ENCODE data around the gene SUGCT. TPM values are rescaled to one million over a fixed set of nuclear protein-coding genes. Genes with fewer than 3 reads are reported as not detected.

Gene SUGCT
- total RNA-seq, 3 donors from 2014 or later: 2.3 to 4.5 (median 4.0) TPM

DNA sequence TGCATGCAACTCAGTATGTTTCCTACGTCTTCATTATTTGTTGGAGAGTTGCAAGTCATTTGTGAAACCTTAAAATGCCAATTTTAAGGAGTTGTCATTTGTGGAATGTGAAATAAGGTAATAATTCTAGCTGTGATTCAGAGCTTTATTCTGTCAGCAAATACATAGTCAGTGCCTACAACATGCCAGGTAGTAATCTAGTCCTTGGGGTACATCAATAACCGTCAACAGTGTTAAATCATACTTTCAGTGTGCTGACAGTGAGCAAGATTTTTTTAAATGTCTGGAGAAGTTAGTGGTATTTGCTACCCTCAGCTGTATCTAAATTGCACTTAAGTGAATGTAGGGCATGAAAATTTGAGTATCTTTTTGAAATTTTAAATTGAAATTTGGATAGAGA lies 37.1 kb upstream of the SUGCT start:
- H3K27me3 ChIP-seq: no peaks in the 10 kb centered on the region
- intact Hi-C loops (cut with DNase I; ENCODE audit: low total_unique reads): no loop called here
- no peak for DNase-seq (ENCODE audit: low spot score in 2 of 2)

DNA sequence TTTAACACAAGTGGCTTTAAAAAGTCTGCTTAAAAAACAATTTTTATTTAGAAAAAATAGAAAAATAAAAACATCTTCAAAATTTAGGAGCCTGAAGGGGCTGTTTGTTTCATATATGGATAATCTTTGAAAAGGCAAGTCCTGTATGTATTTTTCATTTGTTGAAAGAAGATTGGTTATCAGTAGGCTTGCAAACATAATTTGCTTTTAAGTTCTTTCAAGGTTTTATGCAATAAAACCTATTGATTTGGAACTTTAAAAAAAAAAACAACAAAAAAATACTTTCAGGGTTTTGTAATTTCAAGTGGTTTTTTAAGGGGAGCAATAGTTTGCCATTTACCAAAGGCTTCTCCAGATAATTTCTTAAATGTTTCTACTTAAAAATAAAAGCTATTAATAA lies 36.0 kb upstream of the SUGCT start:
- no peak for TF ChIP-seq POLR2A (IDR thresholded peaks at IDR 0.05)
- TF ChIP-seq, protein P1, sequence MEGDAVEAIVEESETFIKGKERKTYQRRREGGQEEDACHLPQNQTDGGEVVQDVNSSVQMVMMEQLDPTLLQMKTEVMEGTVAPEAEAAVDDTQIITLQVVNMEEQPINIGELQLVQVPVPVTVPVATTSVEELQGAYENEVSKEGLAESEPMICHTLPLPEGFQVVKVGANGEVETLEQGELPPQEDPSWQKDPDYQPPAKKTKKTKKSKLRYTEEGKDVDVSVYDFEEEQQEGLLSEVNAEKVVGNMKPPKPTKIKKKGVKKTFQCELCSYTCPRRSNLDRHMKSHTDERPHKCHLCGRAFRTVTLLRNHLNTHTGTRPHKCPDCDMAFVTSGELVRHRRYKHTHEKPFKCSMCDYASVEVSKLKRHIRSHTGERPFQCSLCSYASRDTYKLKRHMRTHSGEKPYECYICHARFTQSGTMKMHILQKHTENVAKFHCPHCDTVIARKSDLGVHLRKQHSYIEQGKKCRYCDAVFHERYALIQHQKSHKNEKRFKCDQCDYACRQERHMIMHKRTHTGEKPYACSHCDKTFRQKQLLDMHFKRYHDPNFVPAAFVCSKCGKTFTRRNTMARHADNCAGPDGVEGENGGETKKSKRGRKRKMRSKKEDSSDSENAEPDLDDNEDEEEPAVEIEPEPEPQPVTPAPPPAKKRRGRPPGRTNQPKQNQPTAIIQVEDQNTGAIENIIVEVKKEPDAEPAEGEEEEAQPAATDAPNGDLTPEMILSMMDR (IDR thresholded peaks at IDR 0.05): no peak
- no peak for TF ChIP-seq POLR2AphosphoS5 (IDR thresholded peaks at IDR 0.05)
- no peak overlapping the region for H3K27ac ChIP-seq
- no peaks in the 10 kb centered on the region for H3K9me3 ChIP-seq
- intact Hi-C loops (cut with DNase I; ENCODE audit: low total_unique reads): no loop called here
- peaks cover 9% of the 10 kb centered on the region for H3K36me3 ChIP-seq
- no peak overlapping the region for H3K4me3 ChIP-seq
- no peaks in the 10 kb centered on the region for H3K4me1 ChIP-seq
- no peaks in the 10 kb centered on the region for H3K27me3 ChIP-seq
- DNase-seq (ENCODE audit: low spot score in 2 of 2): no peak

More for the DNA sequence above, 37.1 kb upstream of the SUGCT start:
- no peaks in the 10 kb centered on the region for H3K4me1 ChIP-seq
- no peak overlapping the region for H3K27ac ChIP-seq
- H3K36me3 ChIP-seq: peaks cover 9% of the 10 kb centered on the region
- H3K9me3 ChIP-seq: no peaks in the 10 kb centered on the region
- TF ChIP-seq, protein P1 (IDR thresholded peaks at IDR 0.05): no peak
- TF ChIP-seq POLR2AphosphoS5 (IDR thresholded peaks at IDR 0.05) (no peak), POLR2A (IDR thresholded peaks at IDR 0.05) (no peak)
- no peak overlapping the region for H3K4me3 ChIP-seq

DNA sequence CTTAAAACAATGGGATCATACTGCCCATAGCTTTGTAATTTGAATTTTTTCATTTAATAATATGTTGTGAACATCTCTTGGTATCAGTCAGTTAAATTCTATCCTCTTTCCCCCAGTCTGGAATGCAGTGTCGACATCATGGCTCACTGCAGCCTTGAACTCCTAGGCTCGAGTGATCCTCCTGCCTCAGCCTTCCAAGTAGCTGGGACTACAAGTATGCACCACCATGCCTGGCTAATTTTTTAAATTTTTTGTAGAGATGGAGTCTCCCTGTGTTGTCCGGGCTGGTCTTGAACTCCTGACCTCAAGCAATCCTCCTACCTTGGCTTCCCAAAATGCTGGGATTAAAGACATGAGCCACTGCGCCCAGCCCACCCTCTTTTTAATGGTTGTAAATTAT lies 35.0 kb upstream of the SUGCT start:
- H3K9me3 ChIP-seq: no peaks in the 10 kb centered on the region
- DNase-seq (ENCODE audit: low spot score in 2 of 2): no peak
- no peak for TF ChIP-seq POLR2A (IDR thresholded peaks at IDR 0.05)
- TF ChIP-seq POLR2AphosphoS5 (IDR thresholded peaks at IDR 0.05): no peak
- TF ChIP-seq, protein P1 (IDR thresholded peaks at IDR 0.05): no peak

DNA sequence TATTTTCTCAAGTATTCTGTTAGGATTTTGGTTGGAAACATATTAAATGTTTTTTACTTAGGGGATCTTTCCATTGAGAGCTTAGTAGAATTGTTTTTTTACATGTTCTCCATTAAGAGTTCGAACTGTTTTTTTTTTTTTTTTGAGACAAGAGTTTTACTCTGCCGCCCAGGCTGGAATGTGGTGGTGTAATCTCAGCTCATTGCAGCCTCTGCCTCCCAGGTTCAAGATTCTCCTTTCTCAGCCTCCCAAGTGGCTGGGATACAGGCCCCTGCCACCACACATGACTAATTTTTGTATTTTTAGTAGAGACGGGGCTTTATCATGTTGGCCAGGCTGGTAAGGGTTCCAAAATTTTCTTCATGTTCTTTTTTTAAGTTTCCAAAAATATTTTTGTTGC lies 33.6 kb upstream of the SUGCT start:
- Histone ChIP-seq H3K36me3 (no peaks in the 10 kb centered on the region), H3K4me3 (no peak overlapping the region), H3K9me3 (no peaks in the 10 kb centered on the region), H3K27ac (no peak overlapping the region), H3K27me3 (no peaks in the 10 kb centered on the region), H3K4me1 (no peaks in the 10 kb centered on the region)
- intact Hi-C loops (cut with DNase I; ENCODE audit: low total_unique reads): no loop called here
- DNase-seq (ENCODE audit: low spot score in 2 of 2): no peak
- TF ChIP-seq POLR2A (IDR thresholded peaks at IDR 0.05) (no peak), POLR2AphosphoS5 (IDR thresholded peaks at IDR 0.05) (no peak)
- TF ChIP-seq, protein P1 (IDR thresholded peaks at IDR 0.05): no peak

More for the DNA sequence above, 35.0 kb upstream of the SUGCT start:
- no peak overlapping the region for H3K4me3 ChIP-seq
- intact Hi-C loops (cut with DNase I; ENCODE audit: low total_unique reads): no loop called here
- no peaks in the 10 kb centered on the region for H3K36me3 ChIP-seq
- H3K27me3 ChIP-seq: no peaks in the 10 kb centered on the region
- no peaks in the 10 kb centered on the region for H3K4me1 ChIP-seq
- no peak overlapping the region for H3K27ac ChIP-seq

DNA sequence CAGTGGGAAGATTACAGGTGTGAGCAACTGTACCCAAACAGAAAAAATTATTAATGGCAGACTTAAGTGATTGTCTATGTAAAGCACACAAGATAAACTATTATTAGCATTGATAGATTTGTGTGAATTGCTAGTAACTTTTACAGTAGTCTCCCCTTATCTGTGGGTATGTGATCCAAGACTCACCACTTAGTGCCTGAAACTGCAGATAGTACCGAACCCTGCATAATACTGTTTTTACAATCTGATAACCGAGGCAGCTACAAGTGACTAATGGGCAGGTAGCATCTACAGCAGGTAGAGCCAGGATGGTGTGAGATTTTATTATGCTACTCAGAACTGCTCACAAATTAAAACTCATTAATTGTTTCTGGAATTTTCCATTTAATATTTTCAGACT lies 31.9 kb upstream of the SUGCT start:
- no peaks in the 10 kb centered on the region for H3K27me3 ChIP-seq
- no peaks in the 10 kb centered on the region for H3K36me3 ChIP-seq
- no peaks in the 10 kb centered on the region for H3K9me3 ChIP-seq
- no peak overlapping the region for H3K4me3 ChIP-seq
- TF ChIP-seq, protein P1 (IDR thresholded peaks at IDR 0.05): no peak
- no peak for TF ChIP-seq POLR2A (IDR thresholded peaks at IDR 0.05)
- no peak for TF ChIP-seq POLR2AphosphoS5 (IDR thresholded peaks at IDR 0.05)
- no peak overlapping the region for H3K27ac ChIP-seq
- no peak for DNase-seq (ENCODE audit: low spot score in 2 of 2)
- intact Hi-C loops (cut with DNase I; ENCODE audit: low total_unique reads): no loop called here
- no peaks in the 10 kb centered on the region for H3K4me1 ChIP-seq
